GM18508 (cell line): Measurements from ENCODE around the gene MIPOL1.
"Not testable (repeated sequence)": the region's sequence is repeated elsewhere in the genome, so short reads cannot be mapped to it uniquely, and the experiment has no call there.

Source experiments
- ATAC-seq: cut with Tn5 transposase; IDR thresholded peaks from one replicate; pipeline ENCODE4 v1.9.1; 2021; ENCODE audit warnings: moderate number of reproducible peaks; ENCODE audit not compliant: insufficient read depth, unreplicated experiment

MIPOL1 gene

GRCh38 chr14:37497422-37497821 is 299.7 kb downstream of the MIPOL1 start:
- no peak for ATAC-seq

DNA sequence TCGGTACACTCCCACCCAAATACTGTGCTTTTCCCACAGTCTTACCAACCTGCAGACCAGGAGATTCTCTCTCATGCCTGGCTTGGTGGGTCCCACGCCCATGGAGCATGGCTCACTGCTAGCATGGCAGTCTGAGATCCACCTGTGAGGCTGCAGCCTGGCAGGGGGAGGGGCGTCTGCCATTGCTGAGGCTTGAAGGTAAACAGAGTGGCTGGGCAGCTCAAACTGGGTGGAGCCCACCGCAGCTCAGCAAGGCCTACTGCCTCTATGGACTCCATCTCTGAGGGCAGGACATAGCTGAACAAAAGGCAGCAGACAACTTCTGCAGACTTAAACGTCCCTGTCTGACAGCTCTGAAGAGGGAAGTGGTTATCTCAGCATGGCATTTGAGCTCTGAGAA is 304.1 kb downstream of the MIPOL1 start:
- no peak for ATAC-seq

- ATAC-seq, result no peak
Measured at GRCh38 chr14:37508503-37508902, 310.8 kb downstream of the MIPOL1 start.

GRCh38 chr14:37512173-37512572 is 314.4 kb downstream of the MIPOL1 start:
- ATAC-seq, result no peak

DNA sequence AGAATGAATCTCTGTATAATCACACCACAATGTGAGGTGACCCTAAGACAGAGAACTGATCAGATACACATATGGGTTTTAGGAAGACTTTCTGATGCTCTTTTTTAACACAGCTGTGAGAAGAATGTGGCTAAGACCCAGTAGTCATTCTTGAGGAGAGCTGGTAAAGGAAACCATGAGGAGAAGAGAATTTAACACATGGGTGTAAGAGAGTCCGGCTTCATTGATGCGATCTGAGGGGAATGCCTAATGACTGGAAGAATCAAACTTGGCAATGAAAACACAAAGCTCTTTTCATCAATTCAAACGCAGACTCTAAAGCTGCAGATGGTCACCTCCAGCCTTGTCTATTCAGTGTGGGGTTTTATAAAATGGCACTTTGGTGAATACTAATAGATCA is 318.0 kb downstream of the MIPOL1 start:
- no peak for ATAC-seq

DNA sequence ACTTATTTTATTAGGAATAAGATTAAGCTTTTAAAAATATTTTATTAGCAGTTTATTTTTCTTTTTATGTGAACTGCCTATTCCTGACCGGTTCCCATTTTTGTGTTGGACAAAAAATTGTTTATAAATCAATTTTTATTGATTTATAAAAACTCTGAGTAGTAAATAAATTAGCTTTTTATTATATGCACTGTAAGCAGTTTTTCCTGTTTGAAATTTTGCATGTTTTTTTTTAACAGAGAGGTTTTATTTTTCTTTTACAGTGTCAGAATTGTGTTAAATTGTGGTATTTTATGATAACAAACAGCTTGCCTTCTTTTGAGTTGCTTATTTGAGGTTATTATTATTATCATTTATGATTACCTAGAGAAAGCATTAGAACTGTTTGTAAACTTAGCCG is 329.3 kb downstream of the MIPOL1 start:
- ATAC-seq, result no peak

- ATAC-seq, result no peak
Measured at GRCh38 chr14:37539992-37540391, 342.3 kb downstream of the MIPOL1 start.

DNA sequence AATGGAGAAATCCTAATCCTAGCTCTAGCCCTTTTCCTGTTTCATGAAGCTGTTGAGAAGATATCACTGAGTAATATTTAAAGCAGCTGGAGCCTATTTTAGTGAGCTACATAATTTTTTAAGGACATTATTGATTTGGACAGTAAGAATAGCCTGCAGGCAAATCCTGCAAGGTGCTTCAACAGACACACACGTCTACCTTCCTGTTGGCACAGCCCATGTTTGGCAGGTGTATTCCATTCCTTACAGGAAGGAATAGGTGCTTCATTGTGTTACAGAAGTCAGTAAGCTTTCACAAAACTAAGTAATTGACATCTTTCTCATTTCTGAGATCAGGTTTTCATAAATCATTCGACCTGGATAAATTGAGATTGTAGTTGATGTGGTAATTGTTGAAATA is 346.7 kb downstream of the MIPOL1 start:
- ATAC-seq, result no peak

DNA sequence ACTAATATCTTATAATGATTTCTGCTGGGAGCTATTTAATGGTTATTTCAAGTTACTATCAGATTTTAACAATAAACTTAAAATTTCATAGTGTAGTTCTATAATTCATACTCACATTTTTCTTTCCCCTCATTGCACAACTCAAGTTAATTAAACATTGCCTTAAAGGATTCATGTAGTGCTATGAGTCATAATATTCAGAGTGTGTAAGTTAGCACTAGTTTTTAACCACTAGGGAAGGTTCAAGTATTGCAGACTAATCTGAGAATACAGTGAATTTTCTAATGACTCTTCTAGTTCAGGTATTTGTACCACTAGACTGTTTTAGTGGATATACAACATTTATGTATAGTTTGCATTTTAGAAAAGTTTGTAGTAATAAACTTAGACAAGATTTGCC is 347.4 kb downstream of the MIPOL1 start:
- ATAC-seq, result no peak

GRCh38 chr14:37546621-37547447 is 349.1 kb downstream of the MIPOL1 start:
- ATAC-seq, result no peak

GRCh38 chr14:37550511-37550910 is 352.8 kb downstream of the MIPOL1 start:
- ATAC-seq, result no peak

DNA sequence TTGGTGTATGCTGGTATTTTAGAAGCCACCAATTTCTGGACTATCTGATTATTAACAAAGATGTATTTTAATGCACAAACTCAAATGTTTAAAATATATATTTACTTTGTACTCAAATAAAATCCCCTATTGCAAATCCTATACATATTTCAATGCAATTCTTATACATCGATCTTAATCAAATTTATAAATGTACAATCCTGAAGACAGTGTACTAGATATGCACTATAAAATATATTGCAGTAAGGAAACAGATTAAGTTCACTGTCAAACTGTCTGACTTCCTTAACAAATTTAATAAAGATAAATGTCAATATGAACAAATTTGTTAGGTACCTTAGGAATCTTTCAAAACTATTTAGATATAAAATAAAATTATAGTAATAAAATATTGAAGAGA is 353.4 kb downstream of the MIPOL1 start:
- no peak for ATAC-seq

DNA sequence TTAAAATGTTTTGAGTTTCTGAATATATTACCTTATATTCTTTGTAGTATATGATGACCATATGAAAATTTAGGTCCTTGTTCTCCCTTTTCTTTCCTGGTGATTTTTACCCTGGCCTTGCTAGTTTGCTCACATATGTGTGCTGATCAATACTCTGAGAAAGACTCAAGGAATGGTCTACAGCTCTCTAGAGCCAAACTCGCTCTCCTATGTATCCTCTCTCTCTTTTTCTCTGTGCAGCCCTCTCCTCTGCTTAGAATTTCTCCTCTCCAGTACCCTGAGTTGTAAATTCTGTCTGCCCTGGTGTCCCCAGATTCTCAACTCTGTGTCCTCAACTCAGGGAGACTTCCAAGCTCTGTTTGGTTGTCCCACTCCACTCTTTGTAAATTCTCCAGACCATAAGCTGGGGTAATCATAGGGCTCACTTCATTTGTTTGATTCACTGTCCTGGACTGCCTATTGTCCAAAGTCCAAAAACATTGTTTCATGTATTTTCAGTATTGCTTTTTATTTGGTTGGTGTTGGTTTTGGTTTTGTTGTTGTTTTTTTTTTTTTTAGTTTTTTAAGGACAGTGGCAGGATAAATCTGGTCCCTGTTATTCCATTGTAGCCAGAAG is 356.3 kb downstream of the MIPOL1 start:
- no peak for ATAC-seq

GRCh38 chr14:37555596-37555995 is 357.9 kb downstream of the MIPOL1 start:
- not testable (repeated sequence) for ATAC-seq

DNA sequence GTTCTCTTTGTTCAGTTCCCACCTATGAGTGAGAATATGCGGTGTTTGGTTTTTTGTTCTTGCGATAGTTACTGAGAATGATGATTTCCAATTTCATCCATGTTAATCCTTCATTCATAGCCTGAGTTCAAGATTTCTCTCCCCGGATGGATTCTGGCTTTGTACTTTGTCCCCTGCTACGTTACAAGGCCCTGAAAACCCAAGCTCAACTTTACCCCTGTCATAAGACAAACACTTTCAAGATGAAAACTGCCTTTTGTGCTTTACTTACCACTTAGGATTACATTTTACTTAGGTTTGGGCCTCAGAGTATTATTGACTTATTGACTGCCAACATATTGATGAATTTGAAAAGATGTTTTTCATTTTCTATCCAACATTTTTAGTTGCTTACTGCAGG is 361.0 kb downstream of the MIPOL1 start:
- ATAC-seq, result no peak

DNA sequence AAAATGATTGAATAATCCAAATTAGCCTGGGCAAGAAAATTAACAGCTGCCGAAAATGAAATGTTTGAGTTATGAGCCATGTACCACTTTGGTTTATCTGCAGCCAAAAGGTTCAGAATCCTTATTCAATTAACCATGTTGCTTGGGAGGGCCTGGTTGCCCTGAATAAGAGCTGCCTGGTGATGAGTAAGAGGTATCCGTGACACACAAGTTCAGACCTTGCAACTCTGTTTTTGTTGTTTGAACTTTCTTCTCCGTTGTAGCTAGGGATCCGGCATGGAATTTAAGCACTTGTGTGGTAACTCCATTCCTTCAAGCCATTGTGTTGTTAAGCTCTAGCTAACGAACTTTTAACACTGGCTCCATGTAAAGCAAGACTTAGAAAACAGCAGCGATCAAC is 361.6 kb downstream of the MIPOL1 start:
- ATAC-seq, result no peak

DNA sequence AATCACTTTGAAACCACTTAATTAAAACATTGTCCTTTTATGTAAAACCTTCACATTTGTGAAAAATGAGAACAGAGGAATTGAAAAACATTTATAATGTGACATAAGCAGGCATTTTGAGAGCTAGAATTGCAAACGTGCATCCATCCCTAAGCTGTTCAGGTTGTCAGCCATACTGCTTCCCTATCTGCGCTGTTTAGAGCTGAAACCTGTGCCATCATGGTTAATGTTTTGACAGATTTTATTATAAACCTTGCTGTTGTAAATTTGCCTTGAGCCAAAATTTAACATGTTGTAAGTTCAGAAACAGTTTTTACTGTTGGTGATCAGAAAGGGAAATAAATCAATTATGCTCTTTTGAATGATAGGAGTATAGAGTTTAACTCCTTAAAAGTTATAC is 365.5 kb downstream of the MIPOL1 start:
- ATAC-seq, result no peak

- no peak for ATAC-seq
Measured at GRCh38 chr14:37565550-37565949, 367.8 kb downstream of the MIPOL1 start.

DNA sequence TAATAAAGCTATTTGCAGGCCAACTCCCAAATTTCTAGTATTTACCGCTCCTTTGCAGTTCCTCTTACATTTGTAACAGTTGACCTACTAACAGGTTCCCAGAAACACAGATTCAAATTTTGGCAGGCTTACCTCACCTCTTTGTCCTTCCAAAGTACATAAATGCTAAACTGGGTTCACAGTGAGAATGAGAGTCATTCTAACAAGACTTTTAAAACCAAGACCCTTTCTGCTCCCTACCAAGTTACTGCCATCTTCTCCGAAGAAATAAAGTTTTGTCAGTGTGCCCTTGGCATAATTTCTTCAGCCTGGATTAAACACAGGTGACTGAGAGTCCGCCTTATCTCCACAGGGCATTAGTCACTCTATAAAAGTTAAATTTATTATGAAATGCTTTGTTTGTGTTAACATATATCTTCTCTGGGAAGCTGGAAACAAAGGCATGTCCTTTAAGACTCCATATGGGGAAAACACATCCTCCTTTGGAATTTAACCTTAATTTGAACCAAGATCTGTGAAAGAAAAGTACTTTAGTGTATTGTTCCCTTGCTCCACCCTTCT is 369.2 kb downstream of the MIPOL1 start:
- no peak for ATAC-seq

- no peak for ATAC-seq
Measured at GRCh38 chr14:37569729-37570128, 372.0 kb downstream of the MIPOL1 start.

DNA sequence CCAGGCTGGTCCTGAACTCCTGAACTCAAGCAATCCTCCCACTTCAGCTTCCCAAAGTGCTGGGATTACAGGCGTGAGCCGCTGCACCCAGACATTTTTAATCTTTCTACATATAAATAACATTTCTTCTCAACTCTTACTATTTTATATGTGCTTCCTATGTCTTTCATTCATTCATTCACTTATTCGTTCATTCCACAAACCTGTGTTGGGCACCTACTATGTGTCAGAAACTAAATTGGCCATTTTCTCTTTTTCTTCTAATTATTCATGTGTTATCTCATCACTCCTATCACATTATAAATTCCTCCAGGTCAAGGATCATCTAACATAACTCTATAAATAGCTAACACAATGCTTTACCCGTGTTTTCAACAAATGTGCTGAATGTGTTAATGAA is 373.7 kb downstream of the MIPOL1 start:
- ATAC-seq, result no peak

GRCh38 chr14:37573356-37573755 is 375.6 kb downstream of the MIPOL1 start:
- ATAC-seq, result no peak
